Neuronal stem cell (in vitro differentiated cells): ENCODE data around the gene ADD3.

Experiments
- DNase-seq: peaks from one replicate; pipeline ENCODE4 v3.0.0-alpha.2; 2013; ENCODE audit warnings: low spot score
- H2AFZ ChIP-seq: one replicate; pipeline ENCODE4 v1.6.1; 2013; ENCODE audit warnings: mild to moderate bottlenecking, low read length, inconsistent platforms
- H2AK5ac ChIP-seq: 2 replicates; pipeline ENCODE4 v1.6.1; 2013; ENCODE audit warnings: low read depth, mild to moderate bottlenecking, inconsistent platforms, low read length, moderate library complexity, mixed read lengths
- H2BK120ac ChIP-seq: 2 replicates; pipeline ENCODE4 v1.6.1; 2013; ENCODE audit warnings: low read depth, mild to moderate bottlenecking, inconsistent platforms, low read length, moderate library complexity, mixed read lengths
- H2BK12ac ChIP-seq: one replicate; pipeline ENCODE4 v1.6.1; 2013; ENCODE audit warnings: low read length, inconsistent platforms
- H2BK15ac ChIP-seq: 2 replicates; pipeline ENCODE4 v1.6.1; 2013; ENCODE audit warnings: mild to moderate bottlenecking, low read length, inconsistent platforms, mixed read lengths
- H2BK5ac ChIP-seq: one replicate; pipeline ENCODE4 v1.6.1; 2013; ENCODE audit warnings: inconsistent platforms, mild to moderate bottlenecking, low read length, moderate library complexity
- H3K14ac ChIP-seq: one replicate; pipeline ENCODE4 v1.6.1; 2013; ENCODE audit warnings: low read length, inconsistent platforms
- H3K18ac ChIP-seq: 2 replicates; pipeline ENCODE4 v1.6.1; 2013; ENCODE audit warnings: low read length, inconsistent platforms
- H3K23ac ChIP-seq: 2 replicates; pipeline ENCODE4 v1.6.1; 2013; ENCODE audit warnings: low read depth, mild to moderate bottlenecking, mixed read lengths, low read length, inconsistent platforms; ENCODE audit not compliant: poor library complexity
- H3K27ac ChIP-seq: replicated peaks from 3 replicates; pipeline ENCODE4 v1.5.1; 2013; ENCODE audit warnings: low read length, inconsistent platforms
- H3K27me3 ChIP-seq, 3 experiments: 2 replicates each; pipeline ENCODE4 v1.6.1; 2013; ENCODE audit warnings: low read length in 3 of 3, mild to moderate bottlenecking in 2 of 3, inconsistent platforms in 1 of 3, low read depth in 1 of 3, mixed read lengths in 1 of 3, moderate library complexity in 1 of 3; ENCODE audit not compliant: control insufficient read depth in 3 of 3, insufficient read depth in 3 of 3
- H3K36me3 ChIP-seq, 2 donors: replicated peaks in 1 of 2; 2 replicates each; pipeline ENCODE4 v1.6.1; 2013; ENCODE audit warnings: low read length in 2 of 2; ENCODE audit not compliant: control insufficient read depth in 2 of 2, insufficient read depth in 2 of 2
- H3K4ac ChIP-seq: 2 replicates; pipeline ENCODE4 v1.6.1; 2013; ENCODE audit warnings: inconsistent platforms, mild to moderate bottlenecking, low read length, moderate library complexity
- H3K4me1 ChIP-seq, 2 donors: 1 replicate in 1 of 2; 2 replicates in 1 of 2; pipeline ENCODE4 v1.6.1; 2013; ENCODE audit warnings: low read length in 2 of 2, low read depth in 1 of 2; ENCODE audit not compliant: control insufficient read depth in 2 of 2, insufficient read depth in 1 of 2
- H3K4me2 ChIP-seq: one replicate; pipeline ENCODE4 v1.6.1; 2013; ENCODE audit warnings: mild to moderate bottlenecking, low read length, inconsistent platforms; ENCODE audit not compliant: insufficient read depth, poor library complexity, severe bottlenecking
- H3K4me3 ChIP-seq, 2 donors: 2 replicates each; pipeline ENCODE4 v1.5.1; 2013; ENCODE audit warnings: low read length in 2 of 2, mild to moderate bottlenecking in 2 of 2, inconsistent platforms in 1 of 2, moderate library complexity in 1 of 2
- H3K79me1 ChIP-seq: one replicate; pipeline ENCODE4 v1.6.1; 2013; ENCODE audit warnings: low read depth, mild to moderate bottlenecking, inconsistent platforms, low read length, moderate library complexity
- H3K9ac ChIP-seq: one replicate; pipeline ENCODE4 v1.6.1; 2013; ENCODE audit warnings: mild to moderate bottlenecking, low read depth, low read length, inconsistent platforms; ENCODE audit not compliant: poor library complexity
- H3K9me3 ChIP-seq, 2 donors: replicated peaks in 1 of 2; 2 replicates each; pipeline versions ENCODE3 to v1.6.1; 2013; ENCODE audit warnings: low read length in 2 of 2, mild to moderate bottlenecking in 2 of 2, inconsistent platforms in 1 of 2, low read depth in 1 of 2, mixed read lengths in 1 of 2, moderate library complexity in 1 of 2; ENCODE audit not compliant: control insufficient read depth in 2 of 2, insufficient read depth in 1 of 2
- H4K8ac ChIP-seq: one replicate; pipeline ENCODE4 v1.6.1; 2013; ENCODE audit warnings: low read depth, mild to moderate bottlenecking, inconsistent platforms, low read length, moderate library complexity
- H4K91ac ChIP-seq: one replicate; pipeline ENCODE4 v1.6.1; 2013; ENCODE audit warnings: low read length, low read depth, mild to moderate bottlenecking, inconsistent platforms; ENCODE audit not compliant: poor library complexity
- WGBS, 2 donors: extraction: QIAGEN DNeasy Blood & Tissue Kit; methylation state at CpG; one replicate each; pipeline ENCODE4 v1.1.7; 2013; ENCODE audit warnings: missing lambda C conversion rate in 2 of 2, mixed read lengths in 1 of 2; ENCODE audit not compliant: insufficient read length in 2 of 2, insufficient replicate concordance in 1 of 2; ENCODE audit errors: extremely low coverage in 2 of 2; 5-methylcytosine and 5-hydroxymethylcytosine counted together

The ADD3 gene

DNA sequence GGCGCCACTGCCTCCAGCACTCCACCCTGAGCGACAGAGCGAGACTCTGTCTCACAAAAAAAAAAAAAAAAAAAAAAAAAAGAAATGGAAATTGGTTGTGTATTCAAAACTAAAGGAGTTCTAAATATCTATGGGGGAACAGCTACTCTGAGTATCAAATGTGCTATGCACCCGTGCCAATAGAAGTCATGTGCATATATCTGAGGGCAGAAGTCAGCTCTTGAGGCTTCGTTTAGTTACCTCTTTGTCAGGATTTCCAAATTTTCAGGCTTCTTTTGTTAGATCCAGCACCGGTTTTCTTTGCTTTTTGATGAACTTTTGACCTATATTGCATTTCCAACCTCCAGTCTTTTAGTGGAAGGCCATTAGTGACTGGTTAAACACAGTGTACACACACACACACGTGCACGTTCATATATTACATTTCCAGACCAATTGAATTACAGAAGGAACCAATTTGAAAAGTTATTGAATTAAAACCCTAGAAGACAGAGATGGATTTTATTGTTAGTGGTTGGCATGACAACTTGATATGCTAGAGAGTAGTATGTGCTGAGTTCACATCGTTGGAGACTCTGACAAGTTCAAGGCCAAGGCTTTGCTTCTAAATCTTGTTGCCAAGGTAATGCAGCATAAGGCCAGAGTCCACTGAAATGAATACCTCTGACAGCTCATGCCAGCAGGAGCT is 33.1 kb upstream of the ADD3 start:
- H3K18ac ChIP-seq: no peak overlapping the region
- H4K91ac ChIP-seq: no peak overlapping the region
- peaks cover 5 to 8% of the 10 kb centered on the region in 2 donors for H3K4me1 ChIP-seq
- H3K4me3 ChIP-seq: no peak overlapping the region
- H2AFZ ChIP-seq: no peak overlapping the region
- H3K9ac ChIP-seq: no peak overlapping the region
- H3K27ac ChIP-seq: no peak overlapping the region
- H3K36me3 ChIP-seq: no peaks in the 10 kb centered on the region
- H2BK15ac ChIP-seq: no peak overlapping the region
- no peak overlapping the region for H4K8ac ChIP-seq
- H3K9me3 ChIP-seq: no peaks in the 10 kb centered on the region
- H3K14ac ChIP-seq: no peak overlapping the region
- no peak overlapping the region for H2BK120ac ChIP-seq
- H2BK12ac ChIP-seq: no peak overlapping the region
- H3K79me1 ChIP-seq: no peaks in the 10 kb centered on the region
- no peak overlapping the region for H3K4ac ChIP-seq
- no peak for DNase-seq
- no peak overlapping the region for H3K23ac ChIP-seq
- WGBS, 2 donors: no CpG with 5 or more reads among the region's 9 CpGs
- H3K4me2 ChIP-seq: no peak overlapping the region
- H3K27me3 ChIP-seq: peaks cover 0 to 13% (median 0%) of the 10 kb centered on the region in 3 experiments
- H2BK5ac ChIP-seq: no peak overlapping the region
- H2AK5ac ChIP-seq: no peak overlapping the region

DNA sequence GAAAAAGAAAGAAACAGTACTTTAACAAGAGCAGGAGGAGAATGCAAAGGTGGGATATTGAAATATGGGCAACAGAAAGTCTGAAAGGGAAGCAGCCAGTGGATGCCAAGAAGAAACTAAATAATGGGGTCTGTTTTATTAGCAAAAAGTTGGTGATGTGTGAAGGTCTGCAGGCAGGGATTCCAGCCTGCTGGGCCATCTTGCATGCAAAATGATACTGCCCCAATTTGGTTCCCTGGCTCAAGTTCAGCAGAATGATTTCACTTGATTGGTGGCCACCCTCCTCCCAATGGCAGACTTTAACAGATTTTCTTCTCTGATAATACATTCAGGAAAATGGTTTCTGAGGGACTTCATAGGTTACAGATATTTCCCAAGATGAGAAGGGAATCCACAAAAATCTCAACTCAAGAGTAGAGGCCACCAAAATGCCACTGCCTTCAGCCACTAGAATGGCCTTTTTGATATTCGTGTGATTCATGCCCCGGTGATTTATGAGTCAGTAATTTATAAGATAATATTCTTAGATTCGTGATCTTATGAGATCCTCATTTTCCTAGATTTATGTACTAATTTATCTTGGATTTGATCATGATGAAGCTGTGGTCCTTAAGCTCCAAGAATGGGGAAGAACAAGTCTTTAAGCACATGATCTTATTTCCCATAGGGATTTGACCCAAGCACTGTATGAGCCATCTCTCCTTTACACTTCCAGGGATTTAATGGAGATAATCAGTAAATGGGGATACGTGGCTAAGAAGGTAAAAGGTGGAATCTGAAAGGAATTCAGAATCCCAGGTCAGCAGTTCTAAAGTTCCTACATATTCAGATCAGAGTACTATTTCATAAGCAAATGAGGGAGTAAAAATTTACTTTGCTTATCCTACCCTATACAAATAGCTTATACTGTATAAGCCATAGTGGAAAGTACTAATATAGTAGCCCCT is 32.3 kb upstream of the ADD3 start:
- Histone ChIP-seq H2BK5ac (no peak overlapping the region), H2BK120ac (no peak overlapping the region), H3K27me3 (peaks cover 0 to 13% (median 0%) of the 10 kb centered on the region in 3 experiments), H3K18ac (no peak overlapping the region), H3K23ac (no peak overlapping the region), H4K91ac (no peak overlapping the region), H3K79me1 (no peaks in the 10 kb centered on the region), H3K9me3 (no peaks in the 10 kb centered on the region), H3K4ac (no peak overlapping the region), H3K14ac (no peak overlapping the region), H3K36me3 (no peaks in the 10 kb centered on the region), H3K4me3 (no peak overlapping the region), H2AK5ac (no peak overlapping the region), H4K8ac (no peak overlapping the region), H3K27ac (no peak overlapping the region), H3K4me2 (no peak overlapping the region), H2AFZ (no peak overlapping the region), H2BK15ac (no peak overlapping the region), H3K9ac (no peak overlapping the region), H3K4me1 (peaks cover 5 to 8% of the 10 kb centered on the region in 2 donors), H2BK12ac (no peak overlapping the region)
- no peak for DNase-seq
- WGBS, 2 donors: no CpG with 5 or more reads among the region's 4 CpGs

GRCh38 chr10:109976681-109977080 is 31.1 kb upstream of the ADD3 start:
- no peak for DNase-seq

DNA sequence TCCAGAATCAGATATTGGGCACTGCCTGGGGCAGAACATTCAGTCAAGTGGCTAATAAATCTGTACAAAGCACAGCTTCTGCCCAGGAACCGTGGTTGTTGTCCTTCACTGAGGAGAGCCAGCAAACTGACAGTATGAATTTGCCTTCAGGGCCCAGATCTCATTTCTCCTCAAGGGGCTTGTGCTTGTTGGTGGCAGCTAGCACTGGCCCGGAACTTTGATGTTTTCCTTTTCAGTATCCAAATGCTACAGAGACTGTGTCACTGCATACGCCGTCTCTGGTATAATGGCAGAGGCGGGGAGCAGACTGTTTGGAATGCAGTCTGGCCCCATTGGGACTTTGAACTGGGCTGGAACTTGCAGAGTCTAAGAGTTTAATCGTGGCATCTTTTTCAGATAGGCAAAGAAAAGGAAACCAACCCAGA is 30.4 kb upstream of the ADD3 start:
- H3K9ac ChIP-seq: no peak overlapping the region
- no peak overlapping the region for H3K4me2 ChIP-seq
- no peak overlapping the region for H2BK5ac ChIP-seq
- no peak overlapping the region for H3K18ac ChIP-seq
- no peak overlapping the region for H2AK5ac ChIP-seq
- no peak overlapping the region for H4K91ac ChIP-seq
- no peak overlapping the region for H3K14ac ChIP-seq
- no peak overlapping the region for H2BK15ac ChIP-seq
- no peaks in the 10 kb centered on the region for H3K9me3 ChIP-seq
- no peaks in the 10 kb centered on the region for H3K36me3 ChIP-seq
- no peak overlapping the region for H4K8ac ChIP-seq
- H3K27me3 ChIP-seq: peaks cover 0 to 8% (median 0%) of the 10 kb centered on the region in 3 experiments
- DNase-seq: no peak
- H3K4ac ChIP-seq: no peak overlapping the region
- no peak overlapping the region for H3K23ac ChIP-seq
- no peak overlapping the region for H2BK120ac ChIP-seq
- no CpG with 5 or more reads among the region's 6 CpGs for WGBS, 2 donors
- peaks cover 5 to 9% of the 10 kb centered on the region in 2 donors for H3K4me1 ChIP-seq
- H2BK12ac ChIP-seq: no peak overlapping the region
- no peak overlapping the region for H3K4me3 ChIP-seq
- H3K27ac ChIP-seq: no peak overlapping the region
- no peak overlapping the region for H2AFZ ChIP-seq
- H3K79me1 ChIP-seq: no peaks in the 10 kb centered on the region

More at GRCh38 chr10:109976681-109977080, 31.1 kb upstream of the ADD3 start:
- H3K9ac ChIP-seq: no peak overlapping the region
- no peak overlapping the region for H2BK15ac ChIP-seq
- H2BK120ac ChIP-seq: no peak overlapping the region
- H3K14ac ChIP-seq: no peak overlapping the region
- no peaks in the 10 kb centered on the region for H3K79me1 ChIP-seq
- H3K27ac ChIP-seq: no peak overlapping the region
- no peak overlapping the region for H2BK5ac ChIP-seq
- H3K4me1 ChIP-seq: peaks cover 5 to 8% of the 10 kb centered on the region in 2 donors
- no peak overlapping the region for H3K4me2 ChIP-seq
- no peak overlapping the region for H2AFZ ChIP-seq
- H3K18ac ChIP-seq: no peak overlapping the region
- no peak overlapping the region for H2AK5ac ChIP-seq
- no peaks in the 10 kb centered on the region for H3K9me3 ChIP-seq
- no peak overlapping the region for H4K91ac ChIP-seq
- no CpG with 5 or more reads among the region's 2 CpGs for WGBS, 2 donors
- no peak overlapping the region for H3K23ac ChIP-seq
- no peak overlapping the region for H3K4me3 ChIP-seq
- H4K8ac ChIP-seq: no peak overlapping the region
- no peaks in the 10 kb centered on the region for H3K36me3 ChIP-seq
- H3K4ac ChIP-seq: no peak overlapping the region
- H2BK12ac ChIP-seq: no peak overlapping the region
- H3K27me3 ChIP-seq: peaks cover 0 to 13% (median 0%) of the 10 kb centered on the region in 3 experiments
